H9 (cell line): ENCODE measurements around the gene GPC1. TPM values are rescaled to one million over a fixed set of nuclear protein-coding genes. Genes with fewer than 3 reads are reported as not detected.

Source experiments
- DNase-seq: peaks from one replicate; pipeline ENCODE4 v3.0.0-alpha.2; 2017
- H2AFZ ChIP-seq: one replicate; pipeline ENCODE4 v1.6.1; 2013; ENCODE audit warnings: mild to moderate bottlenecking, low read length, control low read depth, moderate library complexity
- H2AK5ac ChIP-seq: 2 replicates; pipeline ENCODE4 v1.6.1; 2013; ENCODE audit warnings: low read length, control low read depth, mixed read lengths; ENCODE audit not compliant: insufficient read length
- H2BK120ac ChIP-seq: one replicate; pipeline ENCODE4 v1.6.1; 2013; ENCODE audit warnings: low read depth, mild to moderate bottlenecking, low read length, control low read depth, inconsistent platforms; ENCODE audit not compliant: poor library complexity, severe bottlenecking
- H2BK12ac ChIP-seq: 2 replicates; pipeline ENCODE4 v1.6.1; 2013; ENCODE audit warnings: low read length, control low read depth, mixed read lengths, low read depth; ENCODE audit not compliant: insufficient read length
- H2BK15ac ChIP-seq: 2 replicates; pipeline ENCODE4 v1.6.1; 2013; ENCODE audit warnings: low read depth, low read length, control low read depth
- H2BK20ac ChIP-seq: one replicate; pipeline ENCODE4 v1.6.1; 2013; ENCODE audit warnings: low read depth, mild to moderate bottlenecking, low read length, control low read depth, inconsistent platforms; ENCODE audit not compliant: poor library complexity, severe bottlenecking
- H2BK5ac ChIP-seq: 2 replicates; pipeline ENCODE4 v1.6.1; 2013; ENCODE audit warnings: low read length, control low read depth, mixed read lengths; ENCODE audit not compliant: insufficient read length
- H3K14ac ChIP-seq: 2 replicates; pipeline ENCODE4 v1.6.1; 2013; ENCODE audit warnings: low read length, control low read depth; ENCODE audit not compliant: insufficient read depth
- H3K18ac ChIP-seq: 2 replicates; pipeline ENCODE4 v1.6.1; 2013; ENCODE audit warnings: low read depth, mild to moderate bottlenecking, mixed read lengths, low read length, control low read depth; ENCODE audit not compliant: insufficient read length
- H3K23ac ChIP-seq: 2 replicates; pipeline ENCODE4 v1.6.1; 2013; ENCODE audit warnings: low read length, control low read depth, mixed read lengths, low read depth; ENCODE audit not compliant: insufficient read length
- H3K23me2 ChIP-seq: 2 replicates; pipeline ENCODE4 v1.6.1; 2013; ENCODE audit warnings: low read depth, mild to moderate bottlenecking, mixed read lengths, low read length, control low read depth; ENCODE audit not compliant: insufficient read length, poor library complexity, severe bottlenecking
- H3K27ac ChIP-seq: 2 replicates; pipeline ENCODE4 v1.5.1; 2013; ENCODE audit warnings: low read length, control low read depth, mixed read lengths, low read depth; ENCODE audit not compliant: insufficient read length
- H3K27me3 ChIP-seq: 2 replicates; pipeline ENCODE4 v1.6.1; 2013; ENCODE audit warnings: low read length, control low read depth, inconsistent platforms; ENCODE audit not compliant: insufficient read depth
- H3K4ac ChIP-seq: 2 replicates; pipeline ENCODE4 v1.6.1; 2013; ENCODE audit warnings: low read depth, mild to moderate bottlenecking, control low read depth, inconsistent platforms, low read length, moderate library complexity
- H3K4me1 ChIP-seq: 2 replicates; pipeline ENCODE4 v1.6.1; 2013; ENCODE audit warnings: low read length, control low read depth, inconsistent platforms; ENCODE audit not compliant: insufficient read depth
- H3K4me2 ChIP-seq: 2 replicates; pipeline ENCODE4 v1.6.1; 2013; ENCODE audit warnings: low read length, control low read depth, mixed read lengths; ENCODE audit not compliant: insufficient read length, insufficient read depth
- H3K56ac ChIP-seq: 2 replicates; pipeline ENCODE4 v1.6.1; 2013; ENCODE audit warnings: low read depth, mild to moderate bottlenecking, mixed read lengths, low read length, control low read depth; ENCODE audit not compliant: insufficient read length
- H3K79me1 ChIP-seq: 2 replicates; pipeline ENCODE4 v1.6.1; 2013; ENCODE audit warnings: low read depth, mild to moderate bottlenecking, moderate library complexity, low read length, control low read depth, inconsistent platforms; ENCODE audit not compliant: insufficient read depth, poor library complexity, severe bottlenecking
- H3K79me2 ChIP-seq: 2 replicates; pipeline ENCODE4 v1.6.1; 2013; ENCODE audit warnings: low read length, control low read depth, inconsistent platforms; ENCODE audit not compliant: insufficient read depth
- H3K9ac ChIP-seq: 2 replicates; pipeline ENCODE4 v1.6.1; 2013; ENCODE audit warnings: low read length, control low read depth, mixed read lengths; ENCODE audit not compliant: insufficient read length; ENCODE audit errors: extremely low read depth
- H3K9me3 ChIP-seq: one replicate; pipeline ENCODE4 v1.6.1; 2013; ENCODE audit warnings: low read depth, low read length, inconsistent platforms; ENCODE audit not compliant: control insufficient read depth
- H3T11ph ChIP-seq: one replicate; pipeline ENCODE4 v1.6.1; 2013; ENCODE audit warnings: mild to moderate bottlenecking, low read length, control low read depth, inconsistent platforms
- H4K20me1 ChIP-seq: one replicate; pipeline ENCODE4 v1.6.1; 2013; ENCODE audit not compliant: control insufficient read depth, insufficient read length, insufficient read depth
- H4K5ac ChIP-seq: 2 replicates; pipeline ENCODE4 v1.6.1; 2013; ENCODE audit warnings: low read depth, mild to moderate bottlenecking, mixed read lengths, low read length, control low read depth; ENCODE audit not compliant: insufficient read length
- H4K8ac ChIP-seq: replicated peaks from 2 replicates; pipeline ENCODE4 v1.6.1; 2013; ENCODE audit warnings: low read length, control low read depth, mixed read lengths, low read depth; ENCODE audit not compliant: insufficient read length
- H4K91ac ChIP-seq: 2 replicates; pipeline ENCODE4 v1.6.1; 2013; ENCODE audit warnings: low read depth, mild to moderate bottlenecking, moderate library complexity, mixed read lengths, low read length, control low read depth; ENCODE audit not compliant: insufficient read length
- H3K27ac Mint-ChIP-seq, 3 experiments: 2 replicates in 2 of 3; 3 replicates in 1 of 3; pipeline ENCODE4 v1.8.0; 2020 to 2021; ENCODE audit warnings: mixed read lengths in 3 of 3, mild to moderate bottlenecking in 1 of 3, moderate library complexity in 1 of 3
- H3K27me3 Mint-ChIP-seq: 2 replicates; pipeline ENCODE4 v1.8.0; 2021; ENCODE audit warnings: low read depth, mild to moderate bottlenecking, moderate library complexity, mixed read lengths
- H3K36me3 Mint-ChIP-seq, 3 experiments: 2 replicates in 2 of 3; 3 replicates in 1 of 3; pipeline ENCODE4 v1.8.0; 2020 to 2021; ENCODE audit warnings: low read depth in 3 of 3, mixed read lengths in 3 of 3; ENCODE audit not compliant: insufficient read depth in 1 of 3
- H3K4me1 Mint-ChIP-seq, 2 experiments: 2 replicates each; pipeline ENCODE4 v1.8.0; 2020; ENCODE audit warnings: mixed read lengths in 2 of 2
- H3K4me3 Mint-ChIP-seq, 2 experiments: 2 replicates in 1 of 2; 3 replicates in 1 of 2; pipeline ENCODE4 v1.8.0; 2020 to 2021; ENCODE audit warnings: mild to moderate bottlenecking in 2 of 2, mixed read lengths in 2 of 2, moderate library complexity in 1 of 2
- H3K9me3 Mint-ChIP-seq, 2 experiments: 2 replicates in 1 of 2; 3 replicates in 1 of 2; pipeline ENCODE4 v1.8.0; 2020; ENCODE audit warnings: mild to moderate bottlenecking in 2 of 2, mixed read lengths in 2 of 2, moderate library complexity in 1 of 2
- WGBS: extraction: QIAGEN DNeasy Blood & Tissue Kit; methylation state at CpG from one replicate; pipeline ENCODE4 v1.1.7; 2013; ENCODE audit warnings: missing lambda C conversion rate, low lambda C conversion rate, mixed read lengths; ENCODE audit not compliant: insufficient read length; ENCODE audit errors: extremely low coverage; 5-methylcytosine and 5-hydroxymethylcytosine counted together
- total RNA-seq: library from RNA; stranded (reverse); gene quantifications from 2 replicates; pipeline ENCODE4 v1.2.1, GENCODE V29; 2021
- TF ChIP-seq, protein P1 (sequence below): fragments of 200-600 bp; sonication (generic); conservative IDR thresholded peaks from 3 replicates; pipeline ENCODE4 v1.8.0; 2021; ENCODE audit warnings: antibody characterized with exemption, mild to moderate bottlenecking

GPC1 gene
- total RNA-seq, 1 experiment from 2014 or later, result 39.4 TPM

DNA sequence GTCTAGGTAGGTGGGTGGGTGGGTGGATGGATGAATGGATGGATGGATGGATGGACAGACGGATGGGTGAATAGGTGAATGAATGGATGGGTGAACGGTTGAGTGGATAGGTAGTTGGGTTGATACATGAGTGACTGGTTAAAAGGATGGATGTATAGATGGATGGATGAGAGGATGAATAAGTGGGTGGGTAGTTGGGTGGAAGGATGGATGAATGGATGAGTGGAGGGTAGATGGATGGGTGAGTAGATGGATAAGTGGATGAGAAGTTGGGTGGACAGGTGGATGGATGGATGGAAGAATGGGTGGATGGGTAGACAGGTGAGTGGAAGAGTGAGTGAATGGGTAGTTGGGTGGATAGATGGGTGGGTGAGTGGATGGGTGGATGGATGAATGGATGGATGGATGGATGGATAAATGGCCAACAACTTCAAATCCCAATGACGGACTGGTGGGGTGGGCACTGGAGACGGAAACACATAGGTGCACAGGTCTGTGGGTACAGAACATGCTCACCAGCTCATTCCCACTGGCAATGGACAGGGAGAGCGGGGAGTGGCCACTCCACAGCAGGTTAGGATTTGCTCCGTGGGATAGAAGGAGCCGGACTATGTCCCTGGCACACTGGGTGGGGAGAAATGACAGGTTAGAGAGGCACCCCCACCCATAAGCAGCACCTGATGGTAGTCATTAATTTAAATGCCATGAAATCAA, 73.5 kb downstream of the GPC1 start:
- Histone ChIP-seq H3T11ph (no peak overlapping the region), H3K79me1 (no peaks in the 10 kb centered on the region), H4K8ac (no peak overlapping the region), H3K23me2 (no peaks in the 10 kb centered on the region), H3K14ac (no peak overlapping the region), H2BK20ac (no peak overlapping the region), H2BK15ac (no peak overlapping the region), H2BK120ac (no peak overlapping the region), H4K5ac (no peak overlapping the region), H4K91ac (no peak overlapping the region), H3K56ac (no peak overlapping the region), H3K9me3 (no peaks in the 10 kb centered on the region), H2BK5ac (no peak overlapping the region), H4K20me1 (no peaks in the 10 kb centered on the region), H3K4me2 (no peak overlapping the region), H2AK5ac (no peak overlapping the region), H3K4ac (no peak overlapping the region), H3K23ac (no peak overlapping the region), H3K27ac (no peak overlapping the region), H3K79me2 (no peaks in the 10 kb centered on the region), H3K18ac (no peak overlapping the region), H2BK12ac (no peak overlapping the region), H3K9ac (no peak overlapping the region), H3K4me1 (no peaks in the 10 kb centered on the region), H2AFZ (no peak overlapping the region), H3K27me3 (no peaks in the 10 kb centered on the region)
- DNase-seq, result peak; percentile 16
- TF ChIP-seq, protein P1, sequence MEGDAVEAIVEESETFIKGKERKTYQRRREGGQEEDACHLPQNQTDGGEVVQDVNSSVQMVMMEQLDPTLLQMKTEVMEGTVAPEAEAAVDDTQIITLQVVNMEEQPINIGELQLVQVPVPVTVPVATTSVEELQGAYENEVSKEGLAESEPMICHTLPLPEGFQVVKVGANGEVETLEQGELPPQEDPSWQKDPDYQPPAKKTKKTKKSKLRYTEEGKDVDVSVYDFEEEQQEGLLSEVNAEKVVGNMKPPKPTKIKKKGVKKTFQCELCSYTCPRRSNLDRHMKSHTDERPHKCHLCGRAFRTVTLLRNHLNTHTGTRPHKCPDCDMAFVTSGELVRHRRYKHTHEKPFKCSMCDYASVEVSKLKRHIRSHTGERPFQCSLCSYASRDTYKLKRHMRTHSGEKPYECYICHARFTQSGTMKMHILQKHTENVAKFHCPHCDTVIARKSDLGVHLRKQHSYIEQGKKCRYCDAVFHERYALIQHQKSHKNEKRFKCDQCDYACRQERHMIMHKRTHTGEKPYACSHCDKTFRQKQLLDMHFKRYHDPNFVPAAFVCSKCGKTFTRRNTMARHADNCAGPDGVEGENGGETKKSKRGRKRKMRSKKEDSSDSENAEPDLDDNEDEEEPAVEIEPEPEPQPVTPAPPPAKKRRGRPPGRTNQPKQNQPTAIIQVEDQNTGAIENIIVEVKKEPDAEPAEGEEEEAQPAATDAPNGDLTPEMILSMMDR, result no peak
- Mint-ChIP-seq H3K4me1 (peaks cover 0 to 1% of the 10 kb centered on the region in 2 experiments; a peak in 1 of 4 replicates), H3K27ac (no peak overlapping the region), H3K4me3 (no peak overlapping the region), H3K36me3 (no peaks in the 10 kb centered on the region), H3K9me3 (0 out of 5 replicates have a peak, but pooled peaks cover 0 to 2% of the 10 kb centered on the region in 2 experiments), H3K27me3 (peaks cover 3% of the 10 kb centered on the region)
- 100% methylated on average over 1 of the region's 7 CpGs for WGBS
